Mesangial cell (primary cell): ENCODE results near the gene DNAJA4. TPM values are rescaled to one million over a fixed set of nuclear protein-coding genes. Genes with fewer than 3 reads are reported as not detected.

Experiments used
- total RNA-seq: library from RNA; depleted of rRNA; stranded (reverse); fragments of >200 nt; gene quantifications from 2 replicates; pipeline ENCODE4 v1.2.3, GENCODE V29; 2015

Gene DNAJA4
- 3.0 and 6.2 TPM in 2 replicates for total RNA-seq

GRCh38 chr15:78264304-78265136 is at the start of gene DNAJA4:
Gene DNAJA4 (plus strand): TSS chr15:78264562. CDS start chr15:78264764, 202 bp downstream.

DNA sequence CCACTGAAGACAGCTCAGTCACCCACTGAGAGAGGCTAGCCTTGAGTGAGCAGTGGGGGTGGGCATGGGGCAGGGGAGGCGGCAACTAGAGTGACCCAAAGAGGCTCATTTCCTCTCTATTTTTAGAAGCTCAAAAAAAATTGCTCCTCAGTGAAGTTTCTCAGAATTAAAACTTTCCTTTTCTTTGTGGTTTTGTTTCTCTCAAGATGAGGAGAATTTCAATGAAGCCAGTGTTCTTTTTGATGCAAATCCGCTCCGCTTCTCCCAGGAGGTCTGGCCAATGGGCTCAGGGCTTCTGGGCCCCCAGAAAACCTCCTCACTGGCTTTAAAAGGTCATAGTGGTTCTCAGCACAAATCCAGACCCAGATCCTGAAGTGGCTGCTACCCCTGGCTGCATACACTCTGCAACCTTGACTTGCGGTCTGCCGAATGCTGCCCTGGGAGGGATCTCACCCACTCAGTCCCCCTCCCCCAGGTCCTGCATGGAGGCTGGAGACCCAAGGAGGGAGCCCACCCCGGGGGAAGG is 29.8 kb upstream of the DNAJA4 start, which contains the start of gene ACSBG1:
Gene ACSBG1, minus strand, starts transcription at position 51 of the 526 bp plus-strand sequence. CDS start 64 bp downstream, outside the sequence.

DNA sequence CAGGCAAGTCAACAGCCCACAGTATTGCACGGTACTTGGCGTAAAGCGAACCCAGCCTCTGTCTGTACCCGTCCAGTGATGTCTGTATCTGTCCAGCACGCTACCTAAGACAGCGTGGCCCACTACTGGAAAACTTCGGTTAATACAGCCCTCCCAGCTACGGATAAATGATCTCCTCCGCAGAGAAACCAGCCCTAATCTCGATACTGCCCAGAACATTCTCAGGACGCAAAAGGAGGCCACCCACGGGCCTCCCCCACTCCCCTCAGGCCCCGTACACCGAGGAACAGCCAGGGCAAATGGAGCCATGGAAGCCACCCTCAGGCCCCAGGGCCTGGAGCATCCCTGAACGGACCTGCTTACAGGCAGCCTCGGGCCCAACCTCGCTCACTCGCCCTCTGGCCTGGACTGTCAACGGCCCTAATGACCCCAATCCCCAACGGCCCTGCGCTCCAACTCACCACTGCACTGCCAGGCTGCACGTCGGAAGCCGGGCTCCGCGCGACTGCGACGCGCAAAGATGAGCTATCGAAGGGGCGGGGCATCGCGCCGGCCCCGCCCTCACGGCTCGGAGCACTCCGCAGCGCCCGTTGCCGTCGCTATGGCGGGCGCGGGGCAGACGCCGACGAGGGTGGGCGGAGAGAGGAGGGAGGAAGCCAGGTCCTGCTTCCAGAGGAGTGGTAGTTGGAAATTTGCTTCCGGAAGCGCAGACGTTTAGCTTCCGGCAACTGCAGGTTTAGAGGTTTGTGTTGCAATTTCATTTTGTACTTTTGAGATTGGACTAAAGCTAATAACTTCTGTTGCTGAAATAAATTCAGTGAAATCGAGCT is 35.0 kb downstream of the DNAJA4 start, which contains the start of gene SKIC8:
Gene SKIC8, minus strand, starts transcription at position 509 of the 830 bp plus-strand sequence. CDS start 3,923 bp downstream, outside the sequence.

Other genes starting within 250 kb of the DNAJA4 start
- 23.3 and 35.1 TPM in 2 replicates for gene TBC1D2B, start 186.9 kb upstream of the DNAJA4 start, total RNA-seq
- not detected in 2 replicates for gene SH2D7, start 172.0 kb upstream of the DNAJA4 start, total RNA-seq
- gene CIB2, start 133.1 kb upstream of the DNAJA4 start, total RNA-seq: 12.7 and 19.3 TPM in 2 replicates
- 22.8 and 51.8 TPM in 2 replicates for gene IDH3A, start 115.2 kb upstream of the DNAJA4 start, total RNA-seq
- gene ACSBG1, start 30.0 kb upstream of the DNAJA4 start, total RNA-seq: 0.16 and 0.51 TPM in 2 replicates
- 47.7 and 54.1 TPM in 2 replicates for gene SKIC8, start 35.0 kb downstream of the DNAJA4 start, total RNA-seq
- not detected in 2 replicates for gene CRABP1, start 75.8 kb downstream of the DNAJA4 start, total RNA-seq
- gene IREB2, start 173.7 kb downstream of the DNAJA4 start, total RNA-seq: 11.4 and 20.7 TPM in 2 replicates
- gene HYKK, start 243.0 kb downstream of the DNAJA4 start, total RNA-seq: 4.7 and 5.1 TPM in 2 replicates